ENCODE results near the gene ZCCHC4.

GRCh38 chr4:25386926-25387325 is 74.4 kb downstream of the ZCCHC4 start:
- TF ChIP-seq CTCF (IDR thresholded peaks at IDR 0.05) (no peak), POLR2A (IDR thresholded peaks at IDR 0.05) (no peak)
